ENCODE measurements around the gene RPL10L.

The RPL10L gene

DNA sequence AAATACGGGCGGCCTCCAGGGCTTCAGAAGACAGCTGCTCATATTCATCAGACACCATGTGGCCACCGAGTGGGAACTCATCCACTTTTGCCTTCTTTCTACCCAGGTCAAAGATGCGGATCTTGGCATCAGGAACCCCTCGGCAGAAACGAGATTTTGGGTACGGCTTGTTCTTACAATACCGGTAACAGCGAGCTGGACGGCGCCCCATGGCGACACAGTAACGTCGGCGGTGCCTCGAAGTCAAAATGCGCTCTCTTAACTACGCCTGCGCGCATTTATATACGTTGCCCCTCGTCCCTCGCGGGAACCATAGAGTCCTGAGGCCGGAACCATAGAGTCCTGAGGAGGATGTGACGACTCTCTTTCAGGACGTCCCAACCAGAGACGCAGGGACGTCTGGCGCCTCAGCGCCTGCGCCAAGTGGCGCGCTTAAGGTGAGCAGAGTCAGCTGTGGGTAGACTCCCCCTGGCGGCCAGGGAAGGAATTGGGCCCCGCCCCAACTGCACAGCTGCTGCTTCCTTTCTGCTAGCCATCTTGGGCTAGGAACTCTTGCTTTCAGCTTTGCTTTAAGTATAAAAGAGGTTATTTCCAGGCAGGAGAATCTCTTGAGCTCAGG lies at the start of gene RPL10L:
Gene RPL10L (minus strand): TSS at position 256 of the 619 bp plus-strand sequence. CDS start 45 bp downstream, at position 211.
- no peak within 1 kb of the TSS for H3K27ac ChIP-seq
- DNase-seq (ENCODE audit: low read depth, low spot score) = no peak

DNA sequence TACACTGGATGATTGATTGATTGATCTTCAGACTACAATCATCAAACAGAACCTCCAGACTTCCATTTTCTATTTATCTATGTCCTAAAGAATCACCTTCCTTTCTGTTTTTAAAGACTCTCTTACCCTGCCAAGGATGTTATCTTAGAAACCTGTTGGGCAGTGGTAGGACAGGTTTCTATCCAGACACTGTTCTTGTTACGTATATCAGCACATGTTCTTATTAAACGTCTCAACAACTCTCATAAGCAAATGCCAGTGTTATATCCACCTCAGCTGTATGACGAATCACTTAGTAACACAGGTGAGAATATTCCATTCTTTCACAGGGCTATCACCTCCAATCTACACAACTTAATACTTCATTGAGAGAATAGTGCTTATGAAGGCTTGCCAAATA lies 40.2 kb upstream of the RPL10L start:
- peak; percentile 26 for DNase-seq (ENCODE audit: low read depth, low spot score)
- H3K27ac ChIP-seq = no peak overlapping the region

DNA sequence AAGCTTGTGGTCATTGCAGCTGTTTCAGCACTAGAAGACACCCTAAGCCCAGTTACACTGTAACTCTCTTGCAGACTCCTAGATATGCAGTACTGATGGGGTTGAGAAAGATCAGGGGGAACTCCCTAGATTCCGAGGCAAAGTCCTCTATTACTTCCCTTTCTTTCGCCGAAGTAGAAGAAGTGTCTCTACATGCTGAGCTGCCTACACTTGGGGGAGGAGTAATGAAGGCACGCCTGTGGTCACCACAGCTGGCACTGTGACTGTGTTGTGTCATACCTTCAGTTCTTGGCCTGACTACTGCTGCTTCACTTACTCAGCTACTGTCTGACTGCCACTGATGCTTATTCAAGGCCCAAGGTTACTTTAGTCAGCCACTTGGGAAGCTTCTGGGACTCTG lies 35.1 kb upstream of the RPL10L start:
- no peak for DNase-seq (ENCODE audit: low read depth, low spot score)
- H3K27ac ChIP-seq = no peak overlapping the region

DNA sequence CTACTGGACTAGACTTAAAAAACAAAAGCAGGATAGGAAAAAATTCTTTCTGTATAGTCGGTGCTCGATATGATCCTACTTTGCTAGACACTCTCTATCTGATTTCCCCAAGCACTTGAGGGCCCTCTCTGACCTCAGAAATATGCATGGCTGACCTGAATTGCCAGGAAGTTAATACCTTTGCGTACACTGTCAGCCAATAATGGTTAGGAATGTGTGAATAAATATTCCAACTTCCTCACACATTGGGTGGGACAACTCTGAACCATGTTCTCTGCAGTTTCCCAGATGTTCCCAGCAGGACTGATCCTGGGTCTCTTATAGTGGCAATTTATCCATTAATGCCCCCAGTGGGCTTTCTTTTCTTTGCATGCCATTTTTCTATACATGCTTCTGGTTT lies 20.5 kb upstream of the RPL10L start:
- DNase-seq (ENCODE audit: low read depth, low spot score) = no peak
- H3K27ac ChIP-seq = no peak overlapping the region

DNA sequence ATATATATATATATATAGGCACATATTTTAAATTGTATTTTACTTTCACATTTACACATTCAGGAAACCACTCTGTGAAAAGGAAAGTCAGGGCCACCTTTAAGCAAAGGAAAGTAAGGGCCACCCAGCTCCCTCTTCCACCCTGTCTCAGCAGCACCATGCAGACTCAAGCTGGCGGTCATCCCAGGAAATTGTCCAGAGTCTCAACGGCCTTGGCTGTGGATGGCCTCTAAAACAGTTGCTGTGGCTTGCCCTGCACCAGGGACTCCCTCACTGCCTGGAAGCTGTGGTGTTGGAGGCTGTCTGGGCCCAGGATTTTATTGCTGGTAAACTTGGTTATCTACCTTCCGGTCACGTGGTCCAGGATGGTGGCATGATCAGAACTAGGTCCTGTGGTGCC lies 11.8 kb upstream of the RPL10L start:
- DNase-seq (ENCODE audit: low read depth, low spot score) = no peak
- no peak overlapping the region for H3K27ac ChIP-seq

DNA sequence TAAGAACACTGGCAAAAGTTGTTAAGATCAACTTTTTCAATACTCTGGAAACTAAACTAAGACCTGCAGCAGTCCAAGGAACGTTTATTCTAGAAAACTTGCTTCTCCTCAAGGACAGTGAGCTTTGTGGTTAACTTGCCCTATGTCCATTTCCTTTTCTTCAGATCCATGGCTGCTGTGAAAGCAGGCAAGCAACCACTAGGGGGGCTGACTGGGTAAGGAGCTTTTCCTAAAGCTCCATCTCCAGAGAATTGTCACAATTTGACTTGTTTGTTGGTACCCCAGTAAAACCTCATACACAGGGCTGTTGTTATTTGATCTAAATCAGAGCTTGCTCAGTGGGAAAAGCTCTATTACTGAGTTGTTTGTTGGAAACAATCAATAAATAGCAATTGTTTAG lies 10.1 kb upstream of the RPL10L start:
- H3K27ac ChIP-seq = no peak overlapping the region
- no peak for DNase-seq (ENCODE audit: low read depth, low spot score)

DNA sequence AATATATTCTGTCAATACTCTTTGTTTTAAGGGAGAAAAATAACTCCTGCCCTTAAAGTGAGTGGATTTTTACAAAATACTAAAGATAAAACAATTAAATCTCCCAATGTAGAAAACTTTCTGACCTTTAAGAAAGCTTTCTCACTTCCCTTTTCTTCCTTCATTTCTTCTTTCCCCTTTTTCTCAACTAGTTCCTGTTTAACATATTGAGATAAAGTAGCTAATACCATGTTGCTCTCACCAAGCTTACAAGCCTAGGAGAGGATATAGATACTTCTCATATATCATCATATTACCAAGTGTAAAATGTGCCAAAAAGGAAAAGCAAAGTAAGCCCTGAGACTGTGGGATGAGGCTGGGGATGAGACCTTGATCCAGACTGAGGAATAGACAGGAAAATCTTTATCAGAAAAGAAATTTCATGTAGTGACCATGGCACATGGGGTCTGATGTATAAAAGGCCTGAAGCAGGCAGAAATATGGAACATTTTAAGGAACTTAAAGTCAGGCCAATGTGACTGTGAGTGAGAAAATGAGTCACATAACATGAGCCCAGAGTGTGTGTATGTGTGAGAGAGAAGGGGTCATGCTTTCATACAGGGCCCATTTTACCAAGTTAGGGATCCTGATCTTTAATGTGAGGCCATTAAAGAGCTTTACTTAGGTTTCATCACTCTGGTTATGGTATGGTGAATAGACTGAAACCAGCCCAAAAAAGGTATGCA lies 1.6 kb upstream of the RPL10L start:
- no peak for DNase-seq (ENCODE audit: low read depth, low spot score)
- no peak overlapping the region for H3K27ac ChIP-seq

DNA sequence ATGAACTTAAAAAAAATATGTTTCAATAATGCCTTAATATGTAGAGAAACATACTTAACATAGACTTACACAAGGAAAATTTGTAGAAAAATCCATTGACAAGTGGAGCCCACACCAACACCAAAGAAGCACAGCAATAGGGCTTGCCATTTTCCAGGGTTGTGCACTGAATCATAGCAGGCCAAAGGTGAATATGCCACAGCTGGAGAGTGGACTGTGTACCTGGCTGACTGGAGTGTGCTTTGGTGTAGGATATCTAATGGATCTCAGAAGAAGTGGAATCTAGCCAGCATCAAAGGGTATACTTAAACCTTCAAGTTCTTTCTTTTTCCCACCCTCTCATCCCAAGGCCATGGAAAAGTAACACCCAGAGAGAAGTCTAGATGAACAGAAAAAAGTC lies 4.8 kb downstream of the RPL10L start:
- no peak overlapping the region for H3K27ac ChIP-seq

DNA sequence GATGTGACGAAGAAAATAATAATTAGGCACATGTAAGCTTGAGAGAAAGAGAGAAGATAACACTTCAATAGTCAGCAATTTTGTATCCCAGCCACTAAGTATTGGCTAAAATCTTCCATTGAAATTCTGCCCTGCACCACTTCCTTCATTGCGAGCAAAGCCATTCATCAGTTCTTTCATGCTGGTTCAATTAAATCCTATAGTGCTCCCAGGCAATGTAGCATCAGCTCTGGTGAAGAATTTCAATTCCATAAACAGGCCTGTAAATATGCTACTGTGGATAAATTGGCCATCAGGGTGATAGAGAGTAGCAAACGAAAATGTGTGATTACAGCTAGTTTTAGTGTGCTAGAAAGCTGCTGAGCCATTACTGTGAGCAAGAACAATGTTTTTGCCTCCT lies 24.7 kb downstream of the RPL10L start:
- no peak for DNase-seq (ENCODE audit: low read depth, low spot score)
- H3K27ac ChIP-seq = no peak overlapping the region

More for the DNA sequence above, 4.8 kb downstream of the RPL10L start:
- no peak for DNase-seq (ENCODE audit: low read depth, low spot score)

All from epithelial cell of prostate (primary cell).